Astrocyte (in vitro differentiated cells and primary cell): ENCODE measurements around the gene CHURC1. TPM values are rescaled to one million over a fixed set of nuclear protein-coding genes. Genes with fewer than 3 reads are reported as not detected.

Source experiments
- DNase-seq: peaks from one replicate; pipeline ENCODE4 v3.0.0-alpha.2; 2010; ENCODE audit warnings: low read depth
- FAIRE-seq: peaks from 2 replicates; lab custom pipeline; 2011; peaks lifted over from hg19 to GRCh38; lab: Jason Lieb, UNC
- H2AFZ ChIP-seq: 2 replicates; pipeline ENCODE4 v1.6.0; 2012; ENCODE audit warnings: low read depth, low read length, inconsistent platforms
- H3K27ac ChIP-seq: 2 replicates; pipeline ENCODE4 v1.5.1; 2011; ENCODE audit warnings: low read depth, low read length, inconsistent platforms
- H3K27me3 ChIP-seq: 2 replicates; pipeline ENCODE4 v1.6.0; 2011; ENCODE audit warnings: low read length, inconsistent platforms; ENCODE audit not compliant: insufficient read depth
- H3K36me3 ChIP-seq: 2 replicates; pipeline ENCODE4 v1.5.1; 2011; ENCODE audit warnings: low read length, inconsistent platforms; ENCODE audit not compliant: insufficient read depth
- H3K4me1 ChIP-seq: 2 replicates; pipeline ENCODE4 v1.5.1; 2011; ENCODE audit warnings: low read length, inconsistent platforms; ENCODE audit not compliant: insufficient read depth
- H3K4me2 ChIP-seq: 2 replicates; pipeline ENCODE4 v1.6.0; 2012; ENCODE audit warnings: low read length, inconsistent platforms
- H3K4me3 ChIP-seq: 2 replicates; pipeline ENCODE4 v1.5.1; 2011; ENCODE audit warnings: low read depth, mild to moderate bottlenecking, low read length, inconsistent platforms; ENCODE audit not compliant: insufficient read depth
- H3K79me2 ChIP-seq: 2 replicates; pipeline ENCODE4 v1.6.0; 2012; ENCODE audit warnings: mild to moderate bottlenecking, low read length, inconsistent platforms; ENCODE audit not compliant: insufficient read depth
- H3K9ac ChIP-seq: 2 replicates; pipeline ENCODE4 v1.6.0; 2012; ENCODE audit warnings: mild to moderate bottlenecking, low read length, inconsistent platforms
- H3K9me3 ChIP-seq: 2 replicates; pipeline ENCODE4 v1.5.1; 2012; ENCODE audit warnings: low read depth, mild to moderate bottlenecking, low read length, inconsistent platforms; ENCODE audit not compliant: insufficient read depth
- H4K20me1 ChIP-seq: 2 replicates; pipeline ENCODE4 v1.6.0; 2012; ENCODE audit warnings: low read length, inconsistent platforms; ENCODE audit not compliant: insufficient read depth
- H3K27ac Mint-ChIP-seq: one replicate; pipeline ENCODE4 v1.8.0; 2021; ENCODE audit warnings: mild to moderate bottlenecking, mixed read lengths; ENCODE audit not compliant: unreplicated experiment
- H3K27me3 Mint-ChIP-seq: one replicate; pipeline ENCODE4 v1.8.0; 2021; ENCODE audit warnings: low read depth, mixed read lengths; ENCODE audit not compliant: unreplicated experiment
- H3K36me3 Mint-ChIP-seq: one replicate; pipeline ENCODE4 v1.8.0; 2021; ENCODE audit warnings: low read depth, mixed read lengths; ENCODE audit not compliant: unreplicated experiment
- H3K4me1 Mint-ChIP-seq: one replicate; pipeline ENCODE4 v1.8.0; 2021; ENCODE audit warnings: low read depth, mixed read lengths; ENCODE audit not compliant: unreplicated experiment
- H3K4me3 Mint-ChIP-seq: one replicate; pipeline ENCODE4 v1.8.0; 2021; ENCODE audit warnings: mild to moderate bottlenecking, moderate library complexity, mixed read lengths; ENCODE audit not compliant: unreplicated experiment
- H3K9me3 Mint-ChIP-seq: one replicate; pipeline ENCODE4 v1.8.0; 2021; ENCODE audit warnings: mild to moderate bottlenecking, mixed read lengths; ENCODE audit not compliant: unreplicated experiment
- EZH2 ChIP-seq: IDR thresholded peaks from 2 replicates; pipeline ENCODE4 v1.6.1; 2012; ENCODE audit warnings: mild to moderate bottlenecking, low read length, inconsistent platforms; ENCODE audit not compliant: insufficient read depth
- total RNA-seq: library from RNA; stranded (reverse); gene quantifications from 2 replicates; pipeline ENCODE4 v1.2.1, GENCODE V29; 2021
- TF ChIP-seq, protein P1 (sequence below): IDR thresholded peaks from 2 replicates; pipeline ENCODE4 v1.5.1; 2011; ENCODE audit warnings: low read depth, mild to moderate bottlenecking, inconsistent platforms, low read length, moderate library complexity; ENCODE audit not compliant: insufficient read depth

CHURC1 gene
- total RNA-seq, 1 donor from 2014 or later = 48.1 TPM

DNA sequence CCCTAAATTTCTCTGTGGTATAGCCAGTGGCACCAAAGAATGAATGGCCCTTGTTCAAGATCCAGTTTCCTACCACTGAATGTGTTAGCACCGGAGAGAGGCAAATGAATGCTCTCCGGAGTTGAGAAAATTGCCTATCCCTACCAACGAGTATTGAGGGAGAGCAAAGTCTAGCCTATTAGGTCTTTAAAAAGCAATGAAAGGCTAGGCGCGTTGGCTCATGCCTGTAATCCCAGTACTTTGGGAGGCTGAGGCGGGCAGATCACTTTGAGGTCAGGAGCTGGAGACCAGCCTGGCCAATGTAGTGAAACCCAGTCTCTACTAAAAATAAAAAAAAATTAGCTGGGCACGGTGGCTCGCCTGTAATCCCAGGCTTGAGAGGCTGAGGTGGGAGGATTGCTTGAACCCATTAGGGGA is 58.8 kb downstream of the CHURC1 start:
- H4K20me1 ChIP-seq = peaks cover 28% of the 10 kb centered on the region
- peak overlapping the region; percentile 92 for H2AFZ ChIP-seq
- peaks cover 3% of the 10 kb centered on the region for H3K27me3 Mint-ChIP-seq
- peaks cover 19% of the 10 kb centered on the region for H3K4me1 ChIP-seq
- no peaks in the 10 kb centered on the region for H3K9me3 Mint-ChIP-seq
- no peaks in the 10 kb centered on the region for H3K36me3 ChIP-seq
- H3K79me2 ChIP-seq = peaks cover 4% of the 10 kb centered on the region
- H3K4me2 ChIP-seq = peak overlapping the region; percentile 93
- H3K27ac Mint-ChIP-seq = no peak overlapping the region
- no peak overlapping the region for H3K9ac ChIP-seq
- H3K4me1 Mint-ChIP-seq = peaks cover 25% of the 10 kb centered on the region
- FAIRE-seq (no peak), DNase-seq (no peak)
- H3K27ac ChIP-seq = no peak overlapping the region
- TF ChIP-seq, protein P1, sequence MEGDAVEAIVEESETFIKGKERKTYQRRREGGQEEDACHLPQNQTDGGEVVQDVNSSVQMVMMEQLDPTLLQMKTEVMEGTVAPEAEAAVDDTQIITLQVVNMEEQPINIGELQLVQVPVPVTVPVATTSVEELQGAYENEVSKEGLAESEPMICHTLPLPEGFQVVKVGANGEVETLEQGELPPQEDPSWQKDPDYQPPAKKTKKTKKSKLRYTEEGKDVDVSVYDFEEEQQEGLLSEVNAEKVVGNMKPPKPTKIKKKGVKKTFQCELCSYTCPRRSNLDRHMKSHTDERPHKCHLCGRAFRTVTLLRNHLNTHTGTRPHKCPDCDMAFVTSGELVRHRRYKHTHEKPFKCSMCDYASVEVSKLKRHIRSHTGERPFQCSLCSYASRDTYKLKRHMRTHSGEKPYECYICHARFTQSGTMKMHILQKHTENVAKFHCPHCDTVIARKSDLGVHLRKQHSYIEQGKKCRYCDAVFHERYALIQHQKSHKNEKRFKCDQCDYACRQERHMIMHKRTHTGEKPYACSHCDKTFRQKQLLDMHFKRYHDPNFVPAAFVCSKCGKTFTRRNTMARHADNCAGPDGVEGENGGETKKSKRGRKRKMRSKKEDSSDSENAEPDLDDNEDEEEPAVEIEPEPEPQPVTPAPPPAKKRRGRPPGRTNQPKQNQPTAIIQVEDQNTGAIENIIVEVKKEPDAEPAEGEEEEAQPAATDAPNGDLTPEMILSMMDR = no peak
- TF ChIP-seq EZH2 = no peak
- H3K36me3 Mint-ChIP-seq = peaks cover 4% of the 10 kb centered on the region
- peaks cover 5% of the 10 kb centered on the region for H3K27me3 ChIP-seq
- H3K4me3 ChIP-seq = no peak overlapping the region
- H3K4me3 Mint-ChIP-seq = peak overlapping the region; percentile 85
- no peaks in the 10 kb centered on the region for H3K9me3 ChIP-seq

DNA sequence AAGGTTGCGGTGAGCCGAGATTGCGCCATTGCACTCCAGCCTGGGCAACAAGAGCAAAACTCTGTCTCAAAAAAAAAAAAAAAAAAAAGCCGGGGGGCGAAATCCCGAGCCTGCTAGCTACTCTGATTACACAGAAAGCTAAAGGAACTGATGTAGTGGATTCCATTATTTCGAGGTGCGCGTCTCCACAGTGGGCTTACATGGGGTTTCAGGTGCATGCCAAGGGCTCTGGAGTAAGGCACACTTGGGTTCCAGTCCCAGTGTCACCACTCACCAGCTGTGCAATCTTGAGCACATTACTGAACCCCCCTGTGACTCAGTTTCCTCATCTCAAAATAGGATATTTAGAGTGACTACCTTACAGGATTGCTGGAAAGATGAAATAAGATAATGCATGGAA is 59.6 kb downstream of the CHURC1 start:
- DNase-seq (no peak), FAIRE-seq (no peak)
- no peak for TF ChIP-seq EZH2
- TF ChIP-seq, protein P1 = no peak
- Mint-ChIP-seq H3K9me3 (no peaks in the 10 kb centered on the region), H3K36me3 (no peaks in the 10 kb centered on the region), H3K27ac (no peak overlapping the region), H3K4me1 (peaks cover 18% of the 10 kb centered on the region), H3K27me3 (peaks cover 3% of the 10 kb centered on the region), H3K4me3 (no peak overlapping the region)
- H3K4me1 ChIP-seq = peaks cover 11% of the 10 kb centered on the region
- no peaks in the 10 kb centered on the region for H3K9me3 ChIP-seq
- no peak overlapping the region for H3K4me3 ChIP-seq
- H3K4me2 ChIP-seq = no peak overlapping the region
- no peaks in the 10 kb centered on the region for H3K36me3 ChIP-seq
- H3K27me3 ChIP-seq = peaks cover 7% of the 10 kb centered on the region
- H3K9ac ChIP-seq = no peak overlapping the region
- H3K79me2 ChIP-seq = peaks cover 4% of the 10 kb centered on the region
- peaks cover 23% of the 10 kb centered on the region for H4K20me1 ChIP-seq
- no peak overlapping the region for H3K27ac ChIP-seq
- H2AFZ ChIP-seq = no peak overlapping the region

DNA sequence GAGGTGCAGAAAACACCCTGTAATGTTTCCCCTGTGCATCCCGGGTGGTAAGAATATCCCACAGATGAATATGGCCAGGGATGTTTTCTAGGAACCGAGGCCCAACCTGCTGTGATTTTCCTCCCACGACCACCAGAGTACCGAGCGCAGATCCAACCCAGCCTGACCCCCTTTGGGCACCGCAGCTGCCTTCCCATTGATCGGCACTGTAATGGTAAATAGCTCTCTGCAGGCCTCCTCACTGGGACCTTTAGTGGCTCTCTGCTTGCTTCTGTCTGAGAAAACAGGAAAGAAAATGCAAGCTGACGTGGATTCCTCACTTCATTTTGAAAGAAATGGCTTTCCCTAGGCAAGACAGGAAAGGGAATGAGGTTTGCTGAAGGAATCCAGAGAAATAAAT is 60.3 kb downstream of the CHURC1 start:
- H3K36me3 ChIP-seq = no peaks in the 10 kb centered on the region
- FAIRE-seq (no peak), DNase-seq (no peak)
- H2AFZ ChIP-seq = no peak overlapping the region
- H3K27me3 ChIP-seq = peaks cover 7% of the 10 kb centered on the region
- peaks cover 3% of the 10 kb centered on the region for H3K27me3 Mint-ChIP-seq
- H3K27ac Mint-ChIP-seq = no peak overlapping the region
- peaks cover 20% of the 10 kb centered on the region for H4K20me1 ChIP-seq
- no peak overlapping the region for H3K4me3 ChIP-seq
- H3K4me2 ChIP-seq = no peak overlapping the region
- H3K9me3 ChIP-seq = no peaks in the 10 kb centered on the region
- no peaks in the 10 kb centered on the region for H3K9me3 Mint-ChIP-seq
- no peak overlapping the region for H3K9ac ChIP-seq
- H3K36me3 Mint-ChIP-seq = no peaks in the 10 kb centered on the region
- H3K4me1 ChIP-seq = peaks cover 8% of the 10 kb centered on the region
- no peak for TF ChIP-seq EZH2
- TF ChIP-seq, protein P1 = no peak
- H3K4me1 Mint-ChIP-seq = peaks cover 16% of the 10 kb centered on the region
- no peak overlapping the region for H3K4me3 Mint-ChIP-seq
- no peak overlapping the region for H3K27ac ChIP-seq
- peaks cover 4% of the 10 kb centered on the region for H3K79me2 ChIP-seq
